Cardiac fibroblast (primary cell): Measurements from ENCODE around the gene IMPDH2.
"Not testable (repeated sequence)": the region's sequence is repeated elsewhere in the genome, so short reads cannot be mapped to it uniquely, and the experiment has no call there.

ENCODE experiments used
- DNase-seq, 2 donors: peaks; one replicate each; pipeline versions ENCODE4 v3.0.0 to v3.0.0-alpha.2; 2010; ENCODE audit warnings: low read depth in 2 of 2
- H3K4me3 ChIP-seq, 2 donors: replicated peaks in 1 of 2; 1 replicate in 1 of 2; 2 replicates in 1 of 2; pipeline ENCODE4 v1.5.1; 2011; ENCODE audit warnings: low read depth in 2 of 2, low read length in 2 of 2, mild to moderate bottlenecking in 2 of 2, moderate library complexity in 1 of 2
- TF ChIP-seq, protein P1 (sequence below): IDR thresholded peaks from one replicate; pipeline ENCODE4 v1.5.1; 2011; ENCODE audit warnings: low read depth, mild to moderate bottlenecking, low read length, inconsistent platforms

The IMPDH2 gene

DNA sequence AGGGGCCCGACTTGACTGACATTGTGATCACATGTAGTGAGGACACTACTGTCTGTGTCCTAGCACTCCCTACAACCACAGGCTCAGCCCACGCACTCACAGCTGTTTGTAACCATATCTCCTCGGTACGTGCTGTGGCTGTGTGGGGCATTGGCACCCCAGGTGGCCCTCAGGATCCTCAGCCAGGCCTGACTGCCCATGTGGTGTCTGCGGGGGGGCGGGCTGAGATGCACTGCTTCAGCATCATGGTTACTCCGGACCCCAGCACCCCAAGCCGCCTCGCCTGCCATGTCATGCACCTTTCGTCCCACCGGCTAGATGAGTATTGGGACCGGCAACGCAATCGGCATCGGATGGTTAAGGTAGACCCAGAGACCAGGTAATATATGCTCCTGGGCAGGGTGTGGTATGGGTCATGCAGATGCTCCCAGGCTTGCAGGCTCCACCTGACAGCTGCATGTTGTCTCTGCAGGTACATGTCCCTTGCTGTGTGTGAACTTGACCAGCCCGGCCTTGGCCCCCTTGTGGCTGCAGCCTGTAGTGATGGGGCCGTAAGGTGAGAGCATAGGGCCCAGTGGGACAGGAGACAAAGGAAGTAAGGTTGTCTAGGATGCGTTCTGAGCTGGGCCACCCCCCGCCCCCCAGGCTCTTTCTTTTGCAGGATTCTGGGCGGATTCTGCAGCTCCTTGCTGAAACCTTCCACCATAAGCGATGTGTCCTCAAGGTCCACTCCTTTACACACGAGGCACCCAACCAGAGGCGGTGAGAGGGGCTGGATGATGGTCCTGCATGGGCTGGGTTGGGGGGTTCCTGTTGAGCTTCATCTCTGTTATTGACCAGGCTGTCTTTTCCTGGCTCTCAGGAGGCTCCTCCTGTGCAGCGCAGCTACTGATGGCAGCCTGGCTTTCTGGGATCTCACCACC, 15.2 kb downstream of the IMPDH2 start:
- TF ChIP-seq, protein P1, sequence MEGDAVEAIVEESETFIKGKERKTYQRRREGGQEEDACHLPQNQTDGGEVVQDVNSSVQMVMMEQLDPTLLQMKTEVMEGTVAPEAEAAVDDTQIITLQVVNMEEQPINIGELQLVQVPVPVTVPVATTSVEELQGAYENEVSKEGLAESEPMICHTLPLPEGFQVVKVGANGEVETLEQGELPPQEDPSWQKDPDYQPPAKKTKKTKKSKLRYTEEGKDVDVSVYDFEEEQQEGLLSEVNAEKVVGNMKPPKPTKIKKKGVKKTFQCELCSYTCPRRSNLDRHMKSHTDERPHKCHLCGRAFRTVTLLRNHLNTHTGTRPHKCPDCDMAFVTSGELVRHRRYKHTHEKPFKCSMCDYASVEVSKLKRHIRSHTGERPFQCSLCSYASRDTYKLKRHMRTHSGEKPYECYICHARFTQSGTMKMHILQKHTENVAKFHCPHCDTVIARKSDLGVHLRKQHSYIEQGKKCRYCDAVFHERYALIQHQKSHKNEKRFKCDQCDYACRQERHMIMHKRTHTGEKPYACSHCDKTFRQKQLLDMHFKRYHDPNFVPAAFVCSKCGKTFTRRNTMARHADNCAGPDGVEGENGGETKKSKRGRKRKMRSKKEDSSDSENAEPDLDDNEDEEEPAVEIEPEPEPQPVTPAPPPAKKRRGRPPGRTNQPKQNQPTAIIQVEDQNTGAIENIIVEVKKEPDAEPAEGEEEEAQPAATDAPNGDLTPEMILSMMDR: peak; percentile 75
- peak; percentile 52 to 58 for DNase-seq
- H3K4me3 ChIP-seq: no peak overlapping the region

DNA sequence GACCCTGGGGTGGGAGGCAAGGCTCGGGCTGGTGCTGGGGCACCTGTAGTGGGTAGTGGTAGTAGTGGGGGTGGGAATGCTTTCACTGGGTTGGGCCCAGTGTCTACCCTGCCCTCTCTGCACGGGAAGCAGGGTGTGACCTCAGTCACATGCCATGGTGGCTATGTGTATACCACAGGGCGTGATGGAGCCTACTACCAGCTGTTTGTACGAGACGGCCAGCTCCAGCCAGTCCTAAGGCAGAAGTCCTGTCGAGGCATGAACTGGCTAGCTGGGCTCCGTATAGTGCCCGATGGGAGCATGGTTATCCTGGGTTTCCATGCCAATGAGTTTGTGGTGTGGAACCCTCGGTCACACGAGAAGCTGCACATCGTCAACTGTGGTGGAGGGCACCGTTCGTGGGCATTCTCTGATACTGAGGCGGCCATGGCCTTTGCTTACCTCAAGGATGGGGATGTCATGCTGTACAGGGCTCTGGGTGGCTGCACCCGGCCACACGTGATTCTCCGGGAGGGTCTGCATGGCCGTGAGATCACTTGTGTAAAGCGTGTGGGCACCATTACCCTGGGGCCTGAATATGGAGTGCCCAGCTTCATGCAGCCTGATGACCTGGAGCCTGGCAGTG, 16.0 kb downstream of the IMPDH2 start:
- no peak overlapping the region for H3K4me3 ChIP-seq
- TF ChIP-seq, protein P1: no peak
- DNase-seq: no peak

DNA sequence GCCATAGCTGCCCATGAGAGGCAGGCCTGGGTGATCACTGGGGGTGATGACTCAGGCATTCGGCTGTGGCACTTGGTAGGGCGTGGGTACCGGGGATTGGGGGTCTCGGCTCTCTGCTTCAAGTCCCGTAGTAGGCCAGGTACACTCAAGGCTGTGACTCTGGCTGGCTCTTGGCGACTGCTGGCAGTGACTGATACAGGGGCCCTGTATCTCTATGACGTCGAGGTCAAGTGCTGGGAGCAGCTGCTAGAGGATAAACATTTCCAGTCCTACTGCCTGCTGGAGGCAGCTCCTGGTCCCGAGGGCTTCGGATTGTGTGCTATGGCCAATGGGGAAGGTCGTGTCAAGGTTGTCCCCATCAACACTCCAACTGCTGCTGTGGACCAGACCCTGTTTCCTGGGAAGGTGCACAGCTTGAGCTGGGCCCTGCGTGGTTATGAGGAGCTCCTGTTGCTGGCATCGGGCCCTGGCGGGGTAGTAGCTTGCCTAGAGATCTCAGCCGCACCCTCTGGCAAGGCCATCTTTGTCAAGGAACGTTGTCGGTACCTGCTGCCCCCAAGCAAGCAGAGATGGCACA, 16.7 kb downstream of the IMPDH2 start:
- no peak overlapping the region for H3K4me3 ChIP-seq
- no peak for DNase-seq
- TF ChIP-seq, protein P1: no peak

DNA sequence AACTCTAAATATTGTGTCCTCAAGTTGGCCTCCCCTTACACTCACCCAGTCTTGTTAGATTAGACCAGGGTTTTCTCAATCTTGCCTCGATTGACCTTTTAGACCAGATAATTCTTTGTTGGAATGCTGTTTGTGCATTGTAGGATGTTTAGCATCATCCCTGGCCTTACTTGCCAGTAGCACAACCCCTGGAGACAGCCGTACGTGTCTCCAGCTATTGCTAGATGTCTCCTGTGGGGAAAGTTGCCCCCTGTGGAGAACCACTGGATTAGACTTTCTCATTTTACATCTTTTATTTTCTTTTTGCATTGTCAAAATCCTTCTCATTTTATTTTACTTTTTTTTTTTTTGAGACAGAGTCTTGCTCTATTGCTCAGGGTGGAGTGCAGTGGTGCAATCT, 19.8 kb downstream of the IMPDH2 start:
- TF ChIP-seq, protein P1: no peak
- DNase-seq: no peak
- H3K4me3 ChIP-seq: no peak overlapping the region

DNA sequence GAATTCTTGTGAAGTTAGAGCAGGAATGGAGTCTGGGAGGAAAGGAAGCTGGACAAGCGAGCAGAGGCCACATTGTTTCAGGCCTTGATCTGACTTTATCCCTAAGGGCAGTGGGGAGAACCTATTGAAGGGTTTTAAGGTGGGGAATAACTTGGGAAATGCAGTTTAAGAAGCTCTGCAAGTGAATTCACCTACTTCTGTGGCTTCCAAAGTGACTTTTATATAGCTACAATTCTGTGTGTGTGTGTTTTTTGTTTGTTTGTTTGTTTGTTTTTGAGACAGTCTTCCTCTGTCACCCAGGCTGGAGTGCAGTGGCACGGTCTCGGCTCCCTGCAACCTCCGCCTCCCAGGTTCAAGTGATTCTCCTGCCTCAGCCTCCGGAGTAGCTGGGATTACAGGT, 20.6 kb downstream of the IMPDH2 start:
- peak overlapping the region in 1 of 2 donors; percentile 64 for H3K4me3 ChIP-seq
- not testable (repeated sequence) for DNase-seq

DNA sequence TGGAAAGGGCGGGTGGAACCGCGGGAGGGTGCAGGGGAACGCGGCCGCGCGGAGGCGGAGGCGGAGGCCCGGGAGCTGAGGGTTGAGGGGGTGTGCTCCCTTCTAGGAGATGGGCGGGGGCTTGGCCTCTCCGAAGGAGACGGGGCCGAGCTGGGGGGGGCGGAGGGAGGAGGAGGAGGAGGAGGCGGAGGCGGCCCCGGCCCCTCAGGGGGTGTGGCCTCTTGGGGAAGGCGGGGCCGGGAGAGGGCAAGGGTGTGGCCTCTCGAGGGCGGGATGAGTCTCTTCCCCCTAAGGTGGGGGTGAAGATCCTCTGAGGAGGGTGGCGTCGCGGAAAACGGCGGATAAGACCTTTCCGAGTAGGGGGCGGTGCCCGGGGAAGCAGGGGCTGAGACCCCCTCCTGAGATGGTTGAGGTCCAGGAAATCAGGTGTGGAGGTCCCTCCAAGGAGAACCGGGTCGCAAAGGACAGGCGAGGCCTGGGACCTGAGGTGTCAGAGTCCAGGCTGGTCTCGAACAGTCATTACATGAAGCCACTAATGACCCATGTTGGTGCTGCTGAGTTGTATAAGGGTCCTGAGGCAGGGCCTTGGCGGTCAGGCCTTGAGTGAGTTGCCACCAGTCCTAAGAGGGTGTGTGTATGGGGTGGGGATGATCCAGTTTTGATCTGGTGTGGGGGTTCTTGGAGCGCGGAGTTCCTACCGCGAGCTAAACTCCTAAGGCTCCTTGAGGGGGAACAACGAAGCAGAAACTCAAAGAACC, 21.2 kb downstream of the IMPDH2 start:
- peak overlapping the region; percentile 64 to 88 for H3K4me3 ChIP-seq
- TF ChIP-seq, protein P1: no peak
- peak; percentile 89 to 92 for DNase-seq
